NCI-H1930 (cell line): Measurements from ENCODE around the gene ARGLU1.

Source experiments
- DNase-seq, 2 experiments: peaks; one replicate each; lab custom pipeline; 2025; lab: John Stamatoyannopoulos, UW

The ARGLU1 gene

GRCh38 chr13:106524108-106524507 is 43.8 kb downstream of the ARGLU1 start:
- DNase-seq: no peak

GRCh38 chr13:106523576-106523975 is 44.4 kb downstream of the ARGLU1 start:
- DNase-seq: no peak

GRCh38 chr13:106522898-106523525 is 44.9 kb downstream of the ARGLU1 start:
- DNase-seq: no peak

- DNase-seq: no peak
These were observed 45.7 kb downstream of the ARGLU1 start for GRCh38 chr13:106522112-106522705.

- DNase-seq: no peak
These were observed 46.7 kb downstream of the ARGLU1 start for GRCh38 chr13:106521095-106521799.

- DNase-seq: no peak
These were observed 47.5 kb downstream of the ARGLU1 start for GRCh38 chr13:106520251-106521054.

GRCh38 chr13:106518512-106518911 is 49.4 kb downstream of the ARGLU1 start:
- DNase-seq: no peak

- no peak for DNase-seq
These were observed 50.7 kb downstream of the ARGLU1 start for GRCh38 chr13:106517109-106517847.

GRCh38 chr13:106515635-106516254 is 52.2 kb downstream of the ARGLU1 start:
- DNase-seq: no peak

GRCh38 chr13:106514928-106515634 is 52.9 kb downstream of the ARGLU1 start:
- DNase-seq: no peak

- DNase-seq: no peak
These were observed 54.6 kb downstream of the ARGLU1 start for GRCh38 chr13:106513025-106513983.

GRCh38 chr13:106507560-106508274 is 60.2 kb downstream of the ARGLU1 start:
- DNase-seq: no peak

GRCh38 chr13:106506286-106506685 is 61.7 kb downstream of the ARGLU1 start:
- no peak for DNase-seq

- DNase-seq: no peak
These were observed 62.2 kb downstream of the ARGLU1 start for GRCh38 chr13:106505732-106506131.

GRCh38 chr13:106505295-106505694 is 62.6 kb downstream of the ARGLU1 start:
- no peak for DNase-seq

- no peak for DNase-seq
These were observed 64.0 kb downstream of the ARGLU1 start for GRCh38 chr13:106503730-106504453.

GRCh38 chr13:106503272-106503671 is 64.7 kb downstream of the ARGLU1 start:
- DNase-seq: no peak

GRCh38 chr13:106500445-106500844 is 67.5 kb downstream of the ARGLU1 start:
- no peak for DNase-seq
